OCI-LY1 (cell line): Measurements from ENCODE around the gene MRC2.

ENCODE experiments used
- CTCF ChIP-seq: fragments of 200-600 bp; sonication (generic), shearing (Covaris generic); IDR thresholded peaks from 2 replicates; pipeline ENCODE4 v1.5.1; 2017; ENCODE audit warnings: mild to moderate bottlenecking, antibody characterized with exemption, low read length, moderate library complexity, mixed read lengths
- EZH2 ChIP-seq: fragments of 200-600 bp; sonication (generic), shearing (Covaris generic); IDR thresholded peaks from 2 replicates; pipeline ENCODE4 v1.8.0; 2017; ENCODE audit warnings: borderline replicate concordance, mixed run types, mild to moderate bottlenecking, antibody characterized with exemption, low read length, moderate library complexity, mixed read lengths

GRCh38 chr17:62655656-62656055 lies 28.2 kb downstream of the MRC2 start:
- TF ChIP-seq CTCF (no peak), EZH2 (no peak)
